Lung (tissue), 12 donors: ENCODE results near the gene FCAMR. TPM values are rescaled to one million over a fixed set of nuclear protein-coding genes. Genes with fewer than 3 reads are reported as not detected.

Experiments used
- ATAC-seq: fragments of 200-7000 bp; cut with Tn5 transposase; one replicate; pipeline ENCODE4 v1.9.1; 2020; ENCODE audit warnings: moderate number of reproducible peaks; ENCODE audit not compliant: insufficient read depth, low FRiP score
- DNase-seq, 3 donors: peaks; one replicate each; pipeline ENCODE4 v3.0.0-alpha.2; 2013 to 2017
- H3K27ac ChIP-seq, 2 donors: one replicate each; pipeline ENCODE4 v1.5.1; 2013; ENCODE audit warnings: mild to moderate bottlenecking in 2 of 2, moderate library complexity in 2 of 2, control low read depth in 1 of 2, inconsistent platforms in 1 of 2, low read depth in 1 of 2, low read length in 1 of 2
- H3K27me3 ChIP-seq, 3 donors: one replicate each; pipeline ENCODE4 v1.5.1; 2013; ENCODE audit warnings: low read length in 2 of 3; ENCODE audit not compliant: control insufficient read depth in 3 of 3, insufficient read depth in 3 of 3
- H3K36me3 ChIP-seq, 4 donors: one replicate each; pipeline ENCODE4 v1.5.1; 2013; ENCODE audit warnings: low read length in 4 of 4, mild to moderate bottlenecking in 1 of 4, moderate library complexity in 1 of 4; ENCODE audit not compliant: control insufficient read depth in 4 of 4, insufficient read depth in 4 of 4
- H3K4me1 ChIP-seq, 5 donors: one replicate each; pipeline ENCODE4 v1.5.1; 2013; ENCODE audit warnings: low read length in 5 of 5, mild to moderate bottlenecking in 2 of 5, moderate library complexity in 1 of 5; ENCODE audit not compliant: control insufficient read depth in 5 of 5, insufficient read depth in 5 of 5
- H3K4me3 ChIP-seq: one replicate; pipeline ENCODE4 v1.5.1; 2013; ENCODE audit warnings: mild to moderate bottlenecking, control low read depth, moderate library complexity
- H3K9ac ChIP-seq, 2 donors: one replicate each; pipeline ENCODE4 v1.5.1; 2013; ENCODE audit warnings: low read length in 2 of 2, control low read depth in 1 of 2; ENCODE audit not compliant: insufficient read depth in 1 of 2
- H3K9me3 ChIP-seq, 4 donors: one replicate each; pipeline ENCODE4 v1.5.1; 2013; ENCODE audit warnings: low read length in 3 of 4, mild to moderate bottlenecking in 1 of 4, moderate library complexity in 1 of 4; ENCODE audit not compliant: control insufficient read depth in 4 of 4, insufficient read depth in 3 of 4
- WGBS, 2 donors: extraction: QIAGEN DNeasy Blood & Tissue Kit; methylation state at CpG; one replicate each; pipeline ENCODE4 v1.1.7; 2013; 5-methylcytosine and 5-hydroxymethylcytosine counted together
- polyA plus RNA-seq, 2 donors: library from polyadenylated mRNA; stranded (reverse); fragments of 200-250 nt; gene quantifications; one replicate each; pipeline ENCODE4 v1.2.1, GENCODE V29; 2013
- total RNA-seq, 2 donors: library from RNA; depleted of rRNA in 1 of 2; stranded (reverse); fragments of >200 nt in 1 of 2; gene quantifications; one replicate each; pipeline ENCODE4 v1.2.1, GENCODE V29; 2014 to 2021
- TF ChIP-seq, protein P1 (sequence below): IDR thresholded peaks from 2 replicates; pipeline ENCODE4 v1.5.1; 2012; ENCODE audit warnings: mild to moderate bottlenecking; ENCODE audit errors: control extremely low read depth, extremely low read depth
- donor health status: control.
- donor health status: control.
- donor health status: Bipolar disorder and iron deficiency.
- donor health status: healthy.
- donor health status: DM: yes; HTN: yes; CAD: no.

FCAMR gene
- total and polyA plus RNA-seq, 4 donors: 0.18 to 0.40 TPM; not detected in 2

- H3K4me1 ChIP-seq: peaks cover 0 to 6% (median 2%) of the 10 kb centered on the region in 5 donors
- no peak for DNase-seq
These were observed 56.3 kb downstream of the FCAMR start for GRCh38 chr1:206913766-206914537.

DNA sequence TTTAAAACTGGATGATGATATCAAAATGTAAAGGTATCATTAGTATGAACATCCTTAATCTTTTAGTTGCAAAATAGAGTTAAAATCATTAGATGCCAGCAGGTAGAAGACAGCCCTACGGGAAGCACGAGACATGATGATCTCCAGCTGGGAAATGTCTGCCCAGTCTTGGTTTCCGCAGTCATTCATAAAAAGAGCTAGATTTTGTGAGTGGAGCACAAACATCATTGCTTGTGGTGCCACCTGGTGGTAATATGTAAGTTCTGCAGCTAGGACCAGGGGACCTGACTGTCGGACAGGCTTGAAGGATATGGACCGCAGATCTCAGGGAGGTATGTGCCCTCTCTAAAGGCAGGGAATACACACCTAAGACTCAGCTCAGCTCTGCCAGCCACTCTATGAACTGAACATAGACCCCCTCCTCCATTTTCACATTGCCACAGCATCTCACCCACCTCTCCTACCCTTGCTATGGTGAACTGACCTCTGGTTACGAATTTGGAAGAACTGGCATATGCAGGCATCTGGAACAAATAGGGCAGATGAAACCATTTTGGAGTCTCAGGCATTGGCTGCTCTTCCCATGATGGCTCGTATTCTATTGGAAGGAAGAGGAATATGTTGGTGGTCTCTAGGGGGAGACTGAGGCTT lies 57.7 kb downstream of the FCAMR start:
- peaks cover 0 to 6% (median 4%) of the 10 kb centered on the region in 5 donors for H3K4me1 ChIP-seq
- H3K27ac ChIP-seq: no peak overlapping the region
- H3K4me3 ChIP-seq: no peak overlapping the region
- peaks cover 0 to 23% (median 11%) of the 10 kb centered on the region in 3 donors for H3K27me3 ChIP-seq
- WGBS, 2 donors: 25 to 32% methylated on average over 7 of the region's 7 CpGs
- no peaks in the 10 kb centered on the region for H3K9me3 ChIP-seq
- TF ChIP-seq, protein P1, sequence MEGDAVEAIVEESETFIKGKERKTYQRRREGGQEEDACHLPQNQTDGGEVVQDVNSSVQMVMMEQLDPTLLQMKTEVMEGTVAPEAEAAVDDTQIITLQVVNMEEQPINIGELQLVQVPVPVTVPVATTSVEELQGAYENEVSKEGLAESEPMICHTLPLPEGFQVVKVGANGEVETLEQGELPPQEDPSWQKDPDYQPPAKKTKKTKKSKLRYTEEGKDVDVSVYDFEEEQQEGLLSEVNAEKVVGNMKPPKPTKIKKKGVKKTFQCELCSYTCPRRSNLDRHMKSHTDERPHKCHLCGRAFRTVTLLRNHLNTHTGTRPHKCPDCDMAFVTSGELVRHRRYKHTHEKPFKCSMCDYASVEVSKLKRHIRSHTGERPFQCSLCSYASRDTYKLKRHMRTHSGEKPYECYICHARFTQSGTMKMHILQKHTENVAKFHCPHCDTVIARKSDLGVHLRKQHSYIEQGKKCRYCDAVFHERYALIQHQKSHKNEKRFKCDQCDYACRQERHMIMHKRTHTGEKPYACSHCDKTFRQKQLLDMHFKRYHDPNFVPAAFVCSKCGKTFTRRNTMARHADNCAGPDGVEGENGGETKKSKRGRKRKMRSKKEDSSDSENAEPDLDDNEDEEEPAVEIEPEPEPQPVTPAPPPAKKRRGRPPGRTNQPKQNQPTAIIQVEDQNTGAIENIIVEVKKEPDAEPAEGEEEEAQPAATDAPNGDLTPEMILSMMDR: peak; percentile 92
- no peaks in the 10 kb centered on the region for H3K36me3 ChIP-seq
- no peak overlapping the region for H3K9ac ChIP-seq
- no peak for ATAC-seq
- peak; percentile 73 to 87 (median 84) for DNase-seq

More at GRCh38 chr1:206913766-206914537, 56.3 kb downstream of the FCAMR start:
- no peak overlapping the region for H3K9ac ChIP-seq
- peaks cover 0 to 15% (median 11%) of the 10 kb centered on the region in 3 donors for H3K27me3 ChIP-seq
- no peak overlapping the region for H3K27ac ChIP-seq
- WGBS, 2 donors: 73 to 80% methylated on average over 12 of the region's 12 CpGs
- no peaks in the 10 kb centered on the region for H3K9me3 ChIP-seq
- H3K4me3 ChIP-seq: no peak overlapping the region
- ATAC-seq: no peak
- no peaks in the 10 kb centered on the region for H3K36me3 ChIP-seq
- TF ChIP-seq, protein P1: no peak

DNA sequence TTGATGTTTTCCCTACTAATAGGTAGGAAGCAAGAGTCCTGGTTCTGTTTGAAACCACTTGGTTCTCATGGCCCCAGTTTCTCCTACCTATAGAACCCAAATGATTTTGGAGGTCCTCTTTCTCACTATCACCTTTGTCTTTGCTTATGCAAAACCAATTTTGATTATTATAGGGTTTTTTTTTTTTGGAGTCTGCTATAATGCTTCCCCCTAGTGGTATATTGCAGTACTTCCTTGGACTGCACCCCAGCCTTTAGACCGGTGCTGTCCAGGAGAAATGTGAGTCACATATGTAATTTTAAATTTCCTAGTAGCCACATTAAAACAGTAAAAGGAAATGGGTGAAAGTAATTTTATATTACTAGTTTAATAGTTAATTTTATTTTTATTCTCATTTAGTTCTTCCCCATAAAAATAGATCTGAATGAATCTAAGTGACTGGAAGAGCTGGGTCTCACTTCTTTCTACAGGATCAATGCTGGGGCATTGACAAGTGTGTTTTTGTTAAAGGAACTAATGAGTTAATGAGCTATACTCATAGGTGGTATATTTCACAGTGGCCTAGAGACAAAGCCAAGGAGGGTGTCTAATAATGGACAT lies 59.1 kb downstream of the FCAMR start:
- 0% methylated on average over 1 of the region's 1 CpG for WGBS, 2 donors
- no peaks in the 10 kb centered on the region for H3K9me3 ChIP-seq
- H3K36me3 ChIP-seq: no peaks in the 10 kb centered on the region
- TF ChIP-seq, protein P1: peak; percentile 56
- H3K4me1 ChIP-seq: peaks cover 0 to 9% (median 4%) of the 10 kb centered on the region in 5 donors
- DNase-seq: peak in 2 of 3 donors; percentile 58 to 66
- no peak overlapping the region for H3K4me3 ChIP-seq
- no peak overlapping the region for H3K27ac ChIP-seq
- H3K27me3 ChIP-seq: peaks cover 0 to 23% (median 11%) of the 10 kb centered on the region in 3 donors
- no peak for ATAC-seq
- H3K9ac ChIP-seq: no peak overlapping the region
